Keratinocyte (primary cell): ENCODE measurements around the gene NCAPH2.

Experiments used
- EZH2 ChIP-seq: IDR thresholded peaks from one replicate; pipeline ENCODE4 v1.6.1; 2012; ENCODE audit warnings: inconsistent platforms, mild to moderate bottlenecking, low read length, moderate library complexity
- TF ChIP-seq, protein P1 (sequence below), 3 experiments: IDR thresholded peaks in 1 of 3; conservative IDR thresholded peaks in 1 of 3; optimal IDR thresholded peaks in 1 of 3; 2 replicates in 2 of 3; 3 replicates in 1 of 3; pipeline versions ENCODE3 to v1.5.1; 2011; ENCODE audit warnings: low read length in 3 of 3, mild to moderate bottlenecking in 3 of 3, moderate library complexity in 2 of 3, control low read depth in 1 of 3, inconsistent platforms in 1 of 3; ENCODE audit not compliant: insufficient read depth in 2 of 3; ENCODE audit errors: extremely low read depth in 1 of 3

- no peak for TF ChIP-seq EZH2
- TF ChIP-seq, protein P1, sequence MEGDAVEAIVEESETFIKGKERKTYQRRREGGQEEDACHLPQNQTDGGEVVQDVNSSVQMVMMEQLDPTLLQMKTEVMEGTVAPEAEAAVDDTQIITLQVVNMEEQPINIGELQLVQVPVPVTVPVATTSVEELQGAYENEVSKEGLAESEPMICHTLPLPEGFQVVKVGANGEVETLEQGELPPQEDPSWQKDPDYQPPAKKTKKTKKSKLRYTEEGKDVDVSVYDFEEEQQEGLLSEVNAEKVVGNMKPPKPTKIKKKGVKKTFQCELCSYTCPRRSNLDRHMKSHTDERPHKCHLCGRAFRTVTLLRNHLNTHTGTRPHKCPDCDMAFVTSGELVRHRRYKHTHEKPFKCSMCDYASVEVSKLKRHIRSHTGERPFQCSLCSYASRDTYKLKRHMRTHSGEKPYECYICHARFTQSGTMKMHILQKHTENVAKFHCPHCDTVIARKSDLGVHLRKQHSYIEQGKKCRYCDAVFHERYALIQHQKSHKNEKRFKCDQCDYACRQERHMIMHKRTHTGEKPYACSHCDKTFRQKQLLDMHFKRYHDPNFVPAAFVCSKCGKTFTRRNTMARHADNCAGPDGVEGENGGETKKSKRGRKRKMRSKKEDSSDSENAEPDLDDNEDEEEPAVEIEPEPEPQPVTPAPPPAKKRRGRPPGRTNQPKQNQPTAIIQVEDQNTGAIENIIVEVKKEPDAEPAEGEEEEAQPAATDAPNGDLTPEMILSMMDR (optimal IDR thresholded peaks at IDR 0.05 in 1 of 3, IDR thresholded peaks at IDR 0.05 in 1 of 3, conservative IDR thresholded peaks at IDR 0.05 in 1 of 3; ENCODE audit: extremely low read depth in 1 of 3, insufficient read depth in 2 of 3, low read length in 3 of 3) = no peak
Measured at GRCh38 chr22:50471197-50471847, 36.7 kb upstream of the NCAPH2 start.
